Effector CD8-positive, alpha-beta T cell (primary cell): ENCODE measurements around the gene UBTD1.
"Not testable (repeated sequence)": the region's sequence is repeated elsewhere in the genome, so short reads cannot be mapped to it uniquely, and the experiment has no call there.

Source experiments
- DNase-seq: peaks from one replicate; lab custom pipeline; 2025; lab: John Stamatoyannopoulos, UW
- total RNA-seq, 4 experiments: gene quantifications; one replicate each; lab custom pipeline; 2026; lab: John Stamatoyannopoulos, UW

Gene UBTD1, protein sequence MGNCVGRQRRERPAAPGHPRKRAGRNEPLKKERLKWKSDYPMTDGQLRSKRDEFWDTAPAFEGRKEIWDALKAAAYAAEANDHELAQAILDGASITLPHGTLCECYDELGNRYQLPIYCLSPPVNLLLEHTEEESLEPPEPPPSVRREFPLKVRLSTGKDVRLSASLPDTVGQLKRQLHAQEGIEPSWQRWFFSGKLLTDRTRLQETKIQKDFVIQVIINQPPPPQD
- 1.3 to 5.2 (median 3.9) reads per million in 4 experiments for total RNA-seq

- DNase-seq: peak; percentile 8
These were observed at the start of gene UBTD1 for GRCh38 chr10:97498841-97499560. Gene UBTD1 (plus strand): TSS chr10:97498924. CDS start chr10:97499204, 280 bp downstream.

GRCh38 chr10:97450828-97451227 is 47.9 kb upstream of the UBTD1 start:
- no peak for DNase-seq

DNA sequence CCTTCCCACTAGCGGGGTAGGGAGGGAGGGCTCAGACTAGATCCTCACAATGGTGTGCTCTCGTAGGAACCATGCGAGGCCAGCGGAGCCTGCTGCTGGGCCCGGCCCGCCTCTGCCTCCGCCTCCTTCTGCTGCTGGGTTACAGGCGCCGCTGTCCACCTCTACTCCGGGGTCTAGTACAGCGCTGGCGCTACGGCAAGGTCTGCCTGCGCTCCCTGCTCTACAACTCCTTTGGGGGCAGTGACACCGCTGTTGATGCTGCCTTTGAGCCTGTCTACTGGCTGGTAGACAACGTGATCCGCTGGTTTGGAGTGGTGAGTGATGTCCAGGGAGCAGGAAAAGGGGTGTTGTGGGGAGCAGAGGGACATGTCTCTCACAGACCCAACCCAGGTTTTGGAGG is 47.1 kb upstream of the UBTD1 start:
- no peak for DNase-seq

DNA sequence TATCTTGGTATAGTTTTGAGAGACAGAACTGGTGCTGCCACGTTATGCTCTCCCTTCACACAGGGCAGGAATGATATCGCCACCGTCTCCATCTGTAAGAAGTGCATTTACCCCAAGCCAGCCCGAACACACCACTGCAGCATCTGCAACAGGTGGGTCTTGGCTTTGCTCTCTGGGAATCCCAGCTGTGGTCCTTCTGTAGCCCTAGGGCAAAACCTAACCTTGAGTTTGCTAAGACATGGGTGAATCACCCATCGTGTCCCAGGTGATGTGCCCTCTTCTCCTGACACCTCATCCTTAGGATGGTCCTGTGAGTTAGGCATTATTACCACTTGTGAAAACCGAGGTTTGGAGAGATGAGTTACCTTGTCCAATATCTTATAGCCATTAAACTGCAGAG is 46.4 kb upstream of the UBTD1 start:
- DNase-seq: no peak

DNA sequence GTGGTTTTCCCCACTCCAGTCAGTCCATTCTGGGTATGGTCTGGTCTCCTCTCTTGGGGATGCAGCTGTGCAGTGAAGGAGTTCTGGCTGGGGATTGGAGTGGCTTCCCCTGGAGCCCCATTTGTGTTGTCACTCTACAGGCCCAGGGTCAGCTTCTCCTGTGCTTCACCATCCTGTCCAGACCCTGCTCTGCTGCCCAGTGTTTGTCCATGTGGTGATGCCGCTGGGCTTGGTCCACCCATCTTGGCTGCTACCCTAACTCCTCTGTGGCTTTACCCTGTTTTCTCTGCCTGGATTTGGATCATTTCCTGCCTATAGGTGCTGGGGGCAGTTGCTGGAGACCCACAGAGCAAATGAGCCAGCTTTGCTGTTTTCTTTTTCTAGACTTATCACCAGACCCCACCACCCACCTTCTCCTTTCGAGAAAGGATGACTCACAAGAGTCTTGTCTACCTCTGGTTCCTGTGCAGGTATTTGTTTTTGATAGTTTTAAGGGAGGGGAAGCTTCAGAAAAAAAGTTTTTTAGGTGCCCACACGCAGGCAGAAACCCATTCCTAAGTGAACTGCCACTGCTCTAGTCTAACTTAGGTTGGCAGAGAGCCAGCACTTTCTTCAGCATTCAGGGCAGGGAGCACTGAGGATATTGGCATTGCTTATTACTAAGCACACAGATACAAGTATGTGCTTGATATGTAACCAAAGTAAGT is 44.2 kb upstream of the UBTD1 start:
- DNase-seq: no peak

GRCh38 chr10:97456034-97456685 is 42.6 kb upstream of the UBTD1 start:
- DNase-seq: no peak

GRCh38 chr10:97456686-97457065 is 42.0 kb upstream of the UBTD1 start:
- no peak for DNase-seq

DNA sequence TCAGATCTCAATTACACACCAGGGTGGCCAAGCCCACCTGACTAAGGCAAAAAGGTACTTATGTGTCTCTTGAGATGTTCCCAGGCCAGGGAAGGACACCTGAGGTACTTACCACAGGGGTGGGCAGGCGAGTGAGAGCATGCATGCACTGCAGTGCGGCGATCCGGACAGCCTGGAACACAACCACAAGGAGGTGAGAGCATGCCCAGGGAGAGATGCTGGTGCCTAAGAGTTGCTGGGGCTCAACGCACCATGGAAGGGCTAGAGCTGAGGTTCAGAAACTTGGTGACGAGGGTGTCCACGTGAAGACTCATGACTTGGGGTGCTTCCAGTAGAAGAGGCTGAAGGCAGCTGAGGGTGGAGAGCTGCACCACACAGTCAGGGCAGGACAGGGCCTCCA is 39.6 kb upstream of the UBTD1 start:
- no peak for DNase-seq

DNA sequence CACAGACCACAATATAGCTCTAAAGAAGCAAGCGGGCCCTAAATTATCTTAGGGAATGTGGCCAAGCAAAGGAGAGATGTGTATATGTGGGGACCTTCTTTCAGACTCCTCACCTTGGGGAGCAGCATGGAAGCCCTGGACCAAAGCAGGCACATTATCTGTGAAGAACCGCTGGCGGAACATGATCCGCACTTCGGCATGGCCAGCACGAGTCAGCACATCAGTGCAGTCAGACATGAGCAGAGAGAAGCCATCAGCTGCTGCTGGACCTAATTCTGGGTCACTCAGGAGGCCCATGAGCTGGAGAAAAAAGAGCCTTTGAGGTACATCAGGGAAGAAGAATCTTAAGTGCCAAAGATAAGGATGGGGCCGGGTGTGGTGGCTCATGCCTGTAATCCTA is 38.8 kb upstream of the UBTD1 start:
- DNase-seq: no peak

DNA sequence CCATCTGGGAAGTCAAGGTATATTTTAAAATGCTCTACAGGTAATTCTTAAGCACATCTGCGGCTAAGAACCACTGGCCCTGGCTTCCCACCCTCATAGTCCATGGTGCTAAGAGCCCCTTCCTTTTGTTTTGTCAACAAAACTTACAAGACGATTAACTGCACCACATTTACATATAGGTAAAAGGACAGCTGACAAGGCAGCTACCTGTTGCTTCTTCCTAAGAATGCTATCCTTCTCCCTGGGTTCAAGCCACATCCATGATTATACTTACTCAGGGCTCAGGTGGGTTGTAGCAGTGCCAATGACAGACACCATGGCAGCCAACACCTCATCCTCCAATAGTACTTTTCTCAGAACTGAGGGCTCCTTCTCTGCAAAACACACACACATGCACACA is 36.4 kb upstream of the UBTD1 start:
- DNase-seq: no peak

- DNase-seq: no peak
These were observed 35.2 kb upstream of the UBTD1 start for GRCh38 chr10:97463363-97464132.

DNA sequence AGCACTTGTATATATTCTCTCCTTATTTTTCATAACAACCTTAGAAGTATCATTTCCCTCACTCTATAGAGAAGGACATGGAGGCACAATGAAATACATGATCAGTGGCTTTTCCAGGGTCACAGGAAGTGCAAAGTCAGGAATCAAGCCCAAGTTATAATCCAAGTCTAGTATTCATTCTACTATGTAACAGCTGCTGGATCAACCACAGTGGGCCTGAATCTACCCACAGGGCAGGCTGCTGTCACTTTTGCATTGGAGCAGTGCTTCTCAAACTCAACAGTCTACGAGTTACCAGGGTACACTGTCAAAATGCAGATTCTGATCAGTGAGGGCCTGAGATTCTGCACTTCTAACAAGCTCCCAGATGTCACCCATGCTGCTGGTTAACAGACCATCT is 34.5 kb upstream of the UBTD1 start:
- no peak for DNase-seq

DNA sequence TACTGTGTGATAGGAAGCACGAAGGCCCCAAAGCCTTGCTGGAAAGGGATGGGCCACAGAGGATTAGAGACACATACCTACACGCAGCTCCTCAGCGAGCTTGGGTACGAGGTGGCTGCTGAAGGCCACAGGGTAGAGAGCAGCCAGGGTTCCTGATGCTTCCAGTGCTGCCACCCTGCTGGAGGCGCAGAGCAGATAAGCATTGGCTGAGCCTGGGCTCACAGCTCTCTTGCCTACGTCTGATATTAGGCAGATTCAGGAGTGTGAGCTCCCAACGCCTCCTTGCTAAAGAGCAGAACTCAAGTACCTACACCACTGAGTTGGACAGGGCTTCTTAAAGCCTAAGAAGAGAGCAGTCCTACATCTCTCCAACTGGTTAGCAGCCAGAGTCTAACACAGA is 32.7 kb upstream of the UBTD1 start:
- no peak for DNase-seq

DNA sequence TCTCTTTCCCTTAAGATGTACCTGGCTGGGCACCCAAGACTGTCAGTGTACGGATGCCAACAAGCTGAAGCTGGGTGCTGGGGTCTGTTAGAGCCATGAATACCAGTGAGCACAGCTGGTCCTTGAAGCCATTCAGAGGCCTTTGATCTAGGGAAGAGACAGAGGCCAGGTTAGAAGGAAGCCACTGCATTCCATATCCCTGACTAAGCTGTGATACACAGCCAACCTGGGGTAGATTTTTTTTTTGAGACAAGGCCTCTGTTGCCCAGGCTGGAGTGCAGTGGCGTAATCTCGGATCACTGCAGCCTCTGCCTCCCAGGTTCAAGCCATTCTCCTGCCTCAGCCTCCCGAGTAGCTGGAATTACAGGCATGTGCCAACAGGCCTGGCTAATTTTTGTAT is 32.0 kb upstream of the UBTD1 start:
- DNase-seq: no peak

- no peak for DNase-seq
These were observed 30.6 kb upstream of the UBTD1 start for GRCh38 chr10:97468162-97468561.

DNA sequence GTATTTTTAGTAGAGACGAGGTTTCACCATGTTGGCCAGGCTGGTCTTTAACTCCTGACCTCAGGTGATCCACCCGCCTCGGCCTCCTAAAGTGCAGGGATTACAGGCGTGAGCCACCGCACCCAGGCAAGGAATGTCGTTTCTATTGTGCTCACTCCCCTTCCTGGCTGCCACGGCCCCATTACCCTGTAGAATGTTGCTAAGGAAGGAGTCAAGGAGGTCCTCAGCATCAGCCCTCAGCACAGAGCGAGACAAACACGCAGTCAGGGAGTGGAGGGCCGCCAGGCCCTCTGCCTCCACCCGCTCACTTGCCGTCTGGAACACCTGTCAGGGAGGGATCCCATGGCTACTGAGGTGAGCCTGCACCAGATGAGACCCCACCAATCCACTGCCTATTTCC is 29.9 kb upstream of the UBTD1 start:
- DNase-seq: not testable (repeated sequence)

DNA sequence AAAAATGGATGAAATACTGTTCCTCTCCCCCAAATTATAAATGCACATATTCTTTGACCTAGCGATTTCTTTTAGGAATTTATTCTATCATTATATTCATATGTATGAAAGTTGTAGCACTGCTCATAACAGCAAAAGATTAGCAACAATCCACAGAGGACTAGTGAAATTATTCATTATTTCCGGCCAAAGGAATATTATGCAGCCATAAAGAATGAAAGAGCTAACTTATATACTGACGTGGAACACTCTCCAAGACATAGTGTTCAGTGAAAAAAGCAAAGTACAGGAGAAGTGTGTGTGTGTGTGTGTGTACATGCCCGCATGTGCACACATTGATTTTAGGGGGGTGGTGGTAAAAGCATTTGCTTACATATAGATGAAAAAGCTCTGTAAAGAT is 23.8 kb upstream of the UBTD1 start:
- no peak for DNase-seq

DNA sequence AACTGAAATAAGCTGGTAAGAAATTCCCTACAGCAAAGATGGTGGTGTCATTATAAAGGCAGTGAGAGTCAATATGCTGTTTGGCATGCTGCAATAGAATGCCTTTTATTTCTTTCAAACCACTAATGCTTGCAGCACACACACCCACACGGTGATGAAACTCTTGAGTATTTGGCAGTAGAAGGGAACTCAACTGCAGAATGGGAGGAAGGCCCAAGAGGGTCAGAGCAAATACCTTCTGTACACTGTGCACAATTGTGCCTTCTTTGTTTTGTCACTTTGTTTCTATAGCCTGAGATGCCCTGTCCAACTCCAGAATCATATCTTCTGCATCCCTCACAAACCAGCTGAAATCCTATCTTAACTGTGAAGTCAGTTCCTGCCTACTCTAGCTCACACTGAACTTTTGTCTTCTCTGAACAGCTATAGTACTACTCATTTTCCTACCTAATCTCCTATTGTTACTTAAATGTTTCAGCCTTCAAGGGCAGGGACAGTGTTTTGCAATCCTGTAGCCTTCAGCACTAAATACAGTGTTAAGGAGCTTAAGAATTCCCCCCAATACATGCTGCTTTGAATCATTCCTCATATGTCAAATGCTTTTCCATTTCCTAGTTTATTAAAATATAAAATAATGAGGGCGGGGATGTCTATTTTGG is 22.7 kb upstream of the UBTD1 start:
- no peak for DNase-seq

- not testable (repeated sequence) for DNase-seq
These were observed 19.3 kb upstream of the UBTD1 start for GRCh38 chr10:97479410-97479809.

- no peak for DNase-seq
These were observed 18.8 kb upstream of the UBTD1 start for GRCh38 chr10:97479939-97480338.

- DNase-seq: no peak
These were observed 17.7 kb upstream of the UBTD1 start for GRCh38 chr10:97481071-97481470.
